WI38 (cell line): ENCODE measurements around the gene ARHGEF10L.
"Not testable (repeated sequence)": the region's sequence is repeated elsewhere in the genome, so short reads cannot be mapped to it uniquely, and the experiment has no call there.

Experiments
- H3K4me3 ChIP-seq: 2 replicates; pipeline ENCODE4 v1.5.1; 2011; ENCODE audit warnings: low read depth, mild to moderate bottlenecking, control low read depth, low read length
- TF ChIP-seq, protein P1 (sequence below): IDR thresholded peaks from 2 replicates; pipeline ENCODE4 v1.5.1; 2012; ENCODE audit warnings: low read depth, mild to moderate bottlenecking, control low read depth, low read length

Gene ARHGEF10L

DNA sequence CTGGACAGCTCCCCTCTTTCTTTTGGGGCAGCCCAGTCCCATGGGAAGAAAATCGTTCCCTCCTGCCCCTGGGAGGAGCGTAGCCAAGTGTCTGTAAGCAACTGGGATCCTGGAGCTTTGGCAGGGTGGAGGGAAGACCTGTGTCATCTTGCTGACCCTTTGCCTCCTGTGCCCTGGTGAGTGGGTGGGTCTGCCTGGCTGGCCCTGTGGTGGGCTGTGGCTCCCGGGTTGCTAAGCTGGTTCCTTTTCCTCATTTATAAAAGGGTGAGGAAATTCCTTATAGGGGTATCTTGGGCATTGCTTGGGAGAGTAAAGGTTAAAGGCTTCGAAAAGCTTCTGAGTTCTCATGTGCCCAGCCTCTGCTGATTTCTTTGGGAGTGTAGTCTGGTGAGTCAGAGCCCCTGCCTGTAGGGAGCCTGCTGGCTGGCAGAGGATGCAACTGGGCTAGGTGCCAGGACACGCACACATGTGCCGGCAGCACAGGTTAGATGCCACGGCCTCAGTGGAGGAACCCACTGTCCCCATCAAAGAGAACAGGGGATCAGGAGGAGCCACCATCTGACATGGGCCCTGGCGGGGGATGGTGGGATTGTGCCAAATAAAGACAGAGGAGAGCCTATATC is 85.2 kb downstream of the ARHGEF10L start:
- TF ChIP-seq, protein P1, sequence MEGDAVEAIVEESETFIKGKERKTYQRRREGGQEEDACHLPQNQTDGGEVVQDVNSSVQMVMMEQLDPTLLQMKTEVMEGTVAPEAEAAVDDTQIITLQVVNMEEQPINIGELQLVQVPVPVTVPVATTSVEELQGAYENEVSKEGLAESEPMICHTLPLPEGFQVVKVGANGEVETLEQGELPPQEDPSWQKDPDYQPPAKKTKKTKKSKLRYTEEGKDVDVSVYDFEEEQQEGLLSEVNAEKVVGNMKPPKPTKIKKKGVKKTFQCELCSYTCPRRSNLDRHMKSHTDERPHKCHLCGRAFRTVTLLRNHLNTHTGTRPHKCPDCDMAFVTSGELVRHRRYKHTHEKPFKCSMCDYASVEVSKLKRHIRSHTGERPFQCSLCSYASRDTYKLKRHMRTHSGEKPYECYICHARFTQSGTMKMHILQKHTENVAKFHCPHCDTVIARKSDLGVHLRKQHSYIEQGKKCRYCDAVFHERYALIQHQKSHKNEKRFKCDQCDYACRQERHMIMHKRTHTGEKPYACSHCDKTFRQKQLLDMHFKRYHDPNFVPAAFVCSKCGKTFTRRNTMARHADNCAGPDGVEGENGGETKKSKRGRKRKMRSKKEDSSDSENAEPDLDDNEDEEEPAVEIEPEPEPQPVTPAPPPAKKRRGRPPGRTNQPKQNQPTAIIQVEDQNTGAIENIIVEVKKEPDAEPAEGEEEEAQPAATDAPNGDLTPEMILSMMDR = no peak
- H3K4me3 ChIP-seq = no peak overlapping the region

DNA sequence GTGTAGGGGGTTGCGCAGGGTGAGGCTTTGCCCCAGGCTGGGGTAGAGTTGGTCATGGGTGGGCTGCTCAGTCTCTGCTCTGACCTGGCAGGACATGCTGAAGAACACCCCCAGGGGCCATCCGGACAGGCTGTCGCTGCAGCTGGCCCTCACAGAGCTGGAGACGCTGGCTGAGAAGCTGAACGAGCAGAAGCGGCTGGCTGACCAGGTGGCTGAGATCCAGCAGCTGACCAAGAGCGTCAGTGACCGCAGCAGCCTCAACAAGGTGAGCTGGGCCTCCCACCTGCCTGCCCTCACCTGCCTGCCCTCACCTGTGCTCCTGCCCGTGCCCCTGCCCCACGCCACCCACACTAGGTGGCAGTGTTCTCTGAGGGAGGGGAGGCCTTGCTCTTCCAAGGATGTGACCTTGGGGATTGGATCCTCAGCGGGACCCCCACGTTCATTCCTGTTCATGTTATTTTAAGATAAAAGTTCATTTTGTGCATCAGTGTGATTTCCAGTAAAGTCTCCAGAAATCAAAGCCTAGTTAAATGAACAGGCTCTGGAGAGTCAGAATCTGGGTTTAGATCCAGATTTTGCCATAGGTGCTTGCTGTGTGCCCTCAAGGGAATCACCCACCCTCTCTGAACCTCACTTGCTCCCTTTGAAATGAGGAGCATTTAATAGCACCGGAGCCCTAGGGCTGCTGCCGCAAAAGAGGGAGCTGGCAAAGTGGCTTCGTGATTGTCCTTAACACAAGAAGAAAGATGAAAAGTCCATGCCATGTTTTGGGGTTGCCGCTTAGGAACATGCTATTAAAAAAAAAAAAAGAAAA is 87.9 kb downstream of the ARHGEF10L start:
- TF ChIP-seq, protein P1 = no peak
- H3K4me3 ChIP-seq = no peak overlapping the region

DNA sequence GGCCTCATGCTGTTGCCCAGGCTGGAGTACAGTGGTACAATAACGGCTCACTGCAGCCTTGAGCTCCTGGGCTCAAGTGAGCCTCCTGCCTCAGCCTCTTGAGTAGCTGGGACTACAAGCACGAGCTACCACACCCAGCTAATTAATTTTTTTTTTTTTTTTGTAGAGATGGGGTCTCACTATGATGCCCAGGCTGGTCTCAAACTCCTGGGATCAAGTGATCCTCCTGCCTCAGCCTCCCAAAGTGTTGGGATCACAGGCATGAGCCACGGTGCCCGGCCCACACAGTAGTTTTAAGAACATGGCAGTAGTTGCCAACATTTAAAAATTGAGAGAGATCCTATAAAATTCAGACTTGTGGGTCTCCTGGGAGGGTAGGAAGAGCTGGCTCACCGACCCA is 89.5 kb downstream of the ARHGEF10L start:
- H3K4me3 ChIP-seq = not testable (repeated sequence)

DNA sequence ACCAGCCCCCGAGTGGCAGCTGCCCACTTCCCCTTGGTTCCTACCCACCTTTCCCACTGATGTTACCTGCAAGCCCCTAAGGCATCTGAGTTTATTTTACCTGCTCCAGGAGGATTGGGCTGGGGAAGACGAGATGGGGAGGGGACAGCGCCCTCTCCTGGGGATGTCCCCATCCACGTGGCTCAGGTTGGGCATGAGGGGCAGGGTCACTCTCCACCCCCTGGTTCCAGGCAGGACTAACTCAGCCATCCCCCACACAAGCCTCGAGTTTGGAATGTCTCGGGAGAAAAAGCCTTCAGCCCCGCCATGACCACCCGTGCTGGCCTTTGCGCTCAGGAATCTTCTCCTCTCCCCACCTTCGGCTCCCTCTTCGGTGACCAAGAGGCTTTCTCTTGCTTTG is 90.0 kb downstream of the ARHGEF10L start:
- TF ChIP-seq, protein P1 = no peak
- no peak overlapping the region for H3K4me3 ChIP-seq

DNA sequence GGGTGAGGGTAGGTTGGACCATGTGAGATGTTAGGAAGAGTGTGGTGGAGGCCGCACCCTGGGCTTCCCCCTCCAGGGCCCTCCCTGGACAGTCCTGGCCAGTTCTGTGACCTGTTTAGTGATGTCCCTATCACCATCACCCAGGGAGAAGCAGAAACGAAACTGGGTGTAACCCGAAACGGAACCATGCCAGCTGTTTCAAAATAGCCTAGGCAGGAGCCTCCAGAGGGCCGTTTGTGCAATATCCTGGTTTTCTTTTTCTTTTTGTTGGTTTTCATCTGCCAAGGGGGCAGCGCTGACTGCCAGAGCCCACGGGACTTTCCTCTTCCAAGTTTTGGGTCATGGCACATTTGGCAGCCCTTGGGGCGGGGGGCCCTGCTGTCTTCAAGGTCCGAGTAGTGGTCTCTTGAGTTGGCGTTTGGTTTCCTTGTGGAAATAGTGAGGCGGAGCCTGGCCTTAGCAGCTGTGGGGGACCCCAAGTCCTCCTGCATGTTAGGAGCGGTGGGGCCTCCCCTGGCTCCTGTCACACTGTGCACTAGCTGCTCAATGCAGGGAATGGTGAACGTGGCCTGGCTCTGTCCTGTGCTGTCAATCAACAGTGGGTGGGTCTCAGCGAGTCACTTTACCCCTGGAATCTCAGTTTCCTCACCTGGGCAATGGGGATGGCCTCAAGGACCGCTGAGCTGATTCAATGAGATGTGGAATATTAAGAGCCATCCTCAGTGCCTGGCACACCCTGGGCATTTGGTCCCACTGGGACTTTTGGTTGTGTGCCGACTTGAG is 90.7 kb downstream of the ARHGEF10L start:
- TF ChIP-seq, protein P1 = no peak
- H3K4me3 ChIP-seq = no peak overlapping the region

DNA sequence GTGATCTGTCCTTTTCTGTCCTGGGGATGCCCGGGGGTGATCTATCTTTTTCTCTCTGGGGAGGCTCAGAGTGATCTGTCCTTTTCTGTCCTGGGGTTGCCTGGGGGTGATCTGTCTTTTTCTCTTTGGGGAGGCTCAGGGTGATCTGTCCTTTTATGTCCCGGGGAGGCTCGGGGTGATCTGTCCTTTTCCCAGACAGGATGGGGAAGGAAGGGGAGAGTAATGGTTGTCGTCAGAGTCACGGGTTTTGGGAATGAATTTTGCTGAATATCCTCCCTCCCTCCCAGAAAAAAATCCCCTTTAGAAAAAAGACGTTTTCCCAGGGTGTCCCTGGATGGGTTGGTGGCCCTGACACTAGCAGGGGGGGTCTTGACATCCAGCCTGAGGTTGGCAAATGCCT is 91.5 kb downstream of the ARHGEF10L start:
- TF ChIP-seq, protein P1 = no peak

DNA sequence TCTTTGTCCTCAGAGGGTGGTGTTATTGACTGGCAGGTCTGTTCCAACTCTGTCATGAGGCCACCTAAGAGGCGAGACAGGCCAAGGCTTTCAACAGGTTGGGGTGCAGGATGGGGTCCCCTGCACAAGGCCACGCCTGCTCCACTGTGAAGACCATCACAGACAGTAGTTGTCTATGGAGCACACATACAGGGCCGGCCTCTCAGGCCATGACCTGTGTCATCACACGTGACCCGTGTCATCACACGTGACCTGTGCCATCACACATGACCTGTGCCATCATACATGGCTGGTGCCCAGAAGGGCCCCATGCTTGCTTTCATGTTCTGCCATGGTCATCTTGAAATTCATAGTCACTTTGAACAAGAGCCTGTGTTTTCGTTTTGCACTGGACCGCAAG is 91.9 kb downstream of the ARHGEF10L start:
- H3K4me3 ChIP-seq = no peak overlapping the region
- TF ChIP-seq, protein P1 = no peak

More for the DNA sequence above, 91.5 kb downstream of the ARHGEF10L start:
- no peak overlapping the region for H3K4me3 ChIP-seq
